H9 (cell line): Measurements from ENCODE around the gene NCF2. TPM values are rescaled to one million over a fixed set of nuclear protein-coding genes. Genes with fewer than 3 reads are reported as not detected.

Source experiments
- DNase-seq: peaks from one replicate; pipeline ENCODE4 v3.0.0-alpha.2; 2017
- H2AFZ ChIP-seq: one replicate; pipeline ENCODE4 v1.6.1; 2013; ENCODE audit warnings: mild to moderate bottlenecking, low read length, control low read depth, moderate library complexity
- H2AK5ac ChIP-seq: 2 replicates; pipeline ENCODE4 v1.6.1; 2013; ENCODE audit warnings: low read length, control low read depth, mixed read lengths; ENCODE audit not compliant: insufficient read length
- H2BK120ac ChIP-seq: one replicate; pipeline ENCODE4 v1.6.1; 2013; ENCODE audit warnings: low read depth, mild to moderate bottlenecking, low read length, control low read depth, inconsistent platforms; ENCODE audit not compliant: poor library complexity, severe bottlenecking
- H2BK12ac ChIP-seq: 2 replicates; pipeline ENCODE4 v1.6.1; 2013; ENCODE audit warnings: low read length, control low read depth, mixed read lengths, low read depth; ENCODE audit not compliant: insufficient read length
- H2BK15ac ChIP-seq: 2 replicates; pipeline ENCODE4 v1.6.1; 2013; ENCODE audit warnings: low read depth, low read length, control low read depth
- H2BK20ac ChIP-seq: one replicate; pipeline ENCODE4 v1.6.1; 2013; ENCODE audit warnings: low read depth, mild to moderate bottlenecking, low read length, control low read depth, inconsistent platforms; ENCODE audit not compliant: poor library complexity, severe bottlenecking
- H2BK5ac ChIP-seq: 2 replicates; pipeline ENCODE4 v1.6.1; 2013; ENCODE audit warnings: low read length, control low read depth, mixed read lengths; ENCODE audit not compliant: insufficient read length
- H3K14ac ChIP-seq: 2 replicates; pipeline ENCODE4 v1.6.1; 2013; ENCODE audit warnings: low read length, control low read depth; ENCODE audit not compliant: insufficient read depth
- H3K18ac ChIP-seq: 2 replicates; pipeline ENCODE4 v1.6.1; 2013; ENCODE audit warnings: low read depth, mild to moderate bottlenecking, mixed read lengths, low read length, control low read depth; ENCODE audit not compliant: insufficient read length
- H3K23ac ChIP-seq: 2 replicates; pipeline ENCODE4 v1.6.1; 2013; ENCODE audit warnings: low read length, control low read depth, mixed read lengths, low read depth; ENCODE audit not compliant: insufficient read length
- H3K23me2 ChIP-seq: 2 replicates; pipeline ENCODE4 v1.6.1; 2013; ENCODE audit warnings: low read depth, mild to moderate bottlenecking, mixed read lengths, low read length, control low read depth; ENCODE audit not compliant: insufficient read length, poor library complexity, severe bottlenecking
- H3K27ac ChIP-seq: 2 replicates; pipeline ENCODE4 v1.5.1; 2013; ENCODE audit warnings: low read length, control low read depth, mixed read lengths, low read depth; ENCODE audit not compliant: insufficient read length
- H3K27me3 ChIP-seq: 2 replicates; pipeline ENCODE4 v1.6.1; 2013; ENCODE audit warnings: low read length, control low read depth, inconsistent platforms; ENCODE audit not compliant: insufficient read depth
- H3K4ac ChIP-seq: 2 replicates; pipeline ENCODE4 v1.6.1; 2013; ENCODE audit warnings: low read depth, mild to moderate bottlenecking, control low read depth, inconsistent platforms, low read length, moderate library complexity
- H3K4me1 ChIP-seq: 2 replicates; pipeline ENCODE4 v1.6.1; 2013; ENCODE audit warnings: low read length, control low read depth, inconsistent platforms; ENCODE audit not compliant: insufficient read depth
- H3K4me2 ChIP-seq: 2 replicates; pipeline ENCODE4 v1.6.1; 2013; ENCODE audit warnings: low read length, control low read depth, mixed read lengths; ENCODE audit not compliant: insufficient read length, insufficient read depth
- H3K56ac ChIP-seq: 2 replicates; pipeline ENCODE4 v1.6.1; 2013; ENCODE audit warnings: low read depth, mild to moderate bottlenecking, mixed read lengths, low read length, control low read depth; ENCODE audit not compliant: insufficient read length
- H3K79me1 ChIP-seq: 2 replicates; pipeline ENCODE4 v1.6.1; 2013; ENCODE audit warnings: low read depth, mild to moderate bottlenecking, moderate library complexity, low read length, control low read depth, inconsistent platforms; ENCODE audit not compliant: insufficient read depth, poor library complexity, severe bottlenecking
- H3K79me2 ChIP-seq: 2 replicates; pipeline ENCODE4 v1.6.1; 2013; ENCODE audit warnings: low read length, control low read depth, inconsistent platforms; ENCODE audit not compliant: insufficient read depth
- H3K9ac ChIP-seq: 2 replicates; pipeline ENCODE4 v1.6.1; 2013; ENCODE audit warnings: low read length, control low read depth, mixed read lengths; ENCODE audit not compliant: insufficient read length; ENCODE audit errors: extremely low read depth
- H3K9me3 ChIP-seq: one replicate; pipeline ENCODE4 v1.6.1; 2013; ENCODE audit warnings: low read depth, low read length, inconsistent platforms; ENCODE audit not compliant: control insufficient read depth
- H3T11ph ChIP-seq: one replicate; pipeline ENCODE4 v1.6.1; 2013; ENCODE audit warnings: mild to moderate bottlenecking, low read length, control low read depth, inconsistent platforms
- H4K20me1 ChIP-seq: one replicate; pipeline ENCODE4 v1.6.1; 2013; ENCODE audit not compliant: control insufficient read depth, insufficient read length, insufficient read depth
- H4K5ac ChIP-seq: 2 replicates; pipeline ENCODE4 v1.6.1; 2013; ENCODE audit warnings: low read depth, mild to moderate bottlenecking, mixed read lengths, low read length, control low read depth; ENCODE audit not compliant: insufficient read length
- H4K8ac ChIP-seq: replicated peaks from 2 replicates; pipeline ENCODE4 v1.6.1; 2013; ENCODE audit warnings: low read length, control low read depth, mixed read lengths, low read depth; ENCODE audit not compliant: insufficient read length
- H4K91ac ChIP-seq: 2 replicates; pipeline ENCODE4 v1.6.1; 2013; ENCODE audit warnings: low read depth, mild to moderate bottlenecking, moderate library complexity, mixed read lengths, low read length, control low read depth; ENCODE audit not compliant: insufficient read length
- H3K27ac Mint-ChIP-seq, 3 experiments: 2 replicates in 2 of 3; 3 replicates in 1 of 3; pipeline ENCODE4 v1.8.0; 2020 to 2021; ENCODE audit warnings: mixed read lengths in 3 of 3, mild to moderate bottlenecking in 1 of 3, moderate library complexity in 1 of 3
- H3K27me3 Mint-ChIP-seq: 2 replicates; pipeline ENCODE4 v1.8.0; 2021; ENCODE audit warnings: low read depth, mild to moderate bottlenecking, moderate library complexity, mixed read lengths
- H3K36me3 Mint-ChIP-seq, 3 experiments: 2 replicates in 2 of 3; 3 replicates in 1 of 3; pipeline ENCODE4 v1.8.0; 2020 to 2021; ENCODE audit warnings: low read depth in 3 of 3, mixed read lengths in 3 of 3; ENCODE audit not compliant: insufficient read depth in 1 of 3
- H3K4me1 Mint-ChIP-seq, 2 experiments: 2 replicates each; pipeline ENCODE4 v1.8.0; 2020; ENCODE audit warnings: mixed read lengths in 2 of 2
- H3K4me3 Mint-ChIP-seq, 2 experiments: 2 replicates in 1 of 2; 3 replicates in 1 of 2; pipeline ENCODE4 v1.8.0; 2020 to 2021; ENCODE audit warnings: mild to moderate bottlenecking in 2 of 2, mixed read lengths in 2 of 2, moderate library complexity in 1 of 2
- H3K9me3 Mint-ChIP-seq, 2 experiments: 2 replicates in 1 of 2; 3 replicates in 1 of 2; pipeline ENCODE4 v1.8.0; 2020; ENCODE audit warnings: mild to moderate bottlenecking in 2 of 2, mixed read lengths in 2 of 2, moderate library complexity in 1 of 2
- CTCF ChIP-seq: fragments of 200-600 bp; sonication (generic); conservative IDR thresholded peaks from 3 replicates; pipeline ENCODE4 v1.8.0; 2021; ENCODE audit warnings: antibody characterized with exemption, mild to moderate bottlenecking
- WGBS: extraction: QIAGEN DNeasy Blood & Tissue Kit; methylation state at CpG from one replicate; pipeline ENCODE4 v1.1.7; 2013; ENCODE audit warnings: missing lambda C conversion rate, low lambda C conversion rate, mixed read lengths; ENCODE audit not compliant: insufficient read length; ENCODE audit errors: extremely low coverage; 5-methylcytosine and 5-hydroxymethylcytosine counted together
- total RNA-seq: library from RNA; stranded (reverse); gene quantifications from 2 replicates; pipeline ENCODE4 v1.2.1, GENCODE V29; 2021

NCF2 gene
- total RNA-seq, 1 experiment from 2014 or later: not detected

- Histone ChIP-seq H2AFZ (no peak overlapping the region), H4K20me1 (no peaks in the 10 kb centered on the region), H3K9ac (no peak overlapping the region), H3K27me3 (no peaks in the 10 kb centered on the region), H2BK5ac (no peak overlapping the region), H2BK20ac (no peak overlapping the region), H4K8ac (no peak overlapping the region), H4K5ac (no peak overlapping the region), H3K4me1 (no peaks in the 10 kb centered on the region), H2BK120ac (no peak overlapping the region), H3K18ac (no peak overlapping the region), H3K79me2 (no peaks in the 10 kb centered on the region), H3K23ac (no peak overlapping the region), H2AK5ac (no peak overlapping the region), H3K79me1 (no peaks in the 10 kb centered on the region), H2BK12ac (no peak overlapping the region), H3K9me3 (no peaks in the 10 kb centered on the region), H2BK15ac (no peak overlapping the region), H3K23me2 (no peaks in the 10 kb centered on the region), H3K4me2 (no peak overlapping the region), H3K56ac (no peak overlapping the region), H4K91ac (no peak overlapping the region), H3K27ac (no peak overlapping the region), H3K14ac (no peak overlapping the region), H3T11ph (no peak overlapping the region), H3K4ac (no peak overlapping the region)
- TF ChIP-seq CTCF: no peak
- no peak overlapping the region for H3K4me3 Mint-ChIP-seq
- no peaks in the 10 kb centered on the region; the same call in 1 of the 2 replicates for H3K27me3 Mint-ChIP-seq
- WGBS: no CpG with 5 or more reads among the region's 3 CpGs
- no peaks in the 10 kb centered on the region; a peak in 1 of 5 replicates for H3K9me3 Mint-ChIP-seq
- H3K27ac Mint-ChIP-seq: no peak overlapping the region
- no peak for DNase-seq
- H3K36me3 Mint-ChIP-seq: no peaks in the 10 kb centered on the region; a peak in 1 of 7 replicates
- no peaks in the 10 kb centered on the region for H3K4me1 Mint-ChIP-seq
Measured at GRCh38 chr1:183569801-183570200, 20.5 kb downstream of the NCF2 start.
